ENCODE results near the gene SNX2. TPM values are rescaled to one million over a fixed set of nuclear protein-coding genes. Genes with fewer than 3 reads are reported as not detected.
A peak's percentile ranks its signal among the peaks of the same experiment; 100 is the strongest.

SNX2 gene
- total and polyA plus RNA-seq, 9 of the 15 experiments (the other 6 are each of a cell fraction or from before 2014, with no cell fraction given): 35.2 to 86.0 (median 58.1) TPM

GRCh38 chr5:122745597-122745996, 29.3 kb upstream of the SNX2 start:
- ATAC-seq (no peak), FAIRE-seq (no peak), DNase-seq (ENCODE audit: extremely low read depth in 1 of 4, low spot score in 3 of 4) (no peak)
- no peak overlapping the region for H3K4me3 ChIP-seq
- intact Hi-C loops (cut with micrococcal nuclease) (no loop called here), in situ Hi-C loops (cut with MboI) (no loop called here)
- peaks cover 3 to 7% of the 10 kb centered on the region in 2 experiments; a peak in 1 of 5 replicates for H3K27me3 ChIP-seq (ENCODE audit: control insufficient read depth in 2 of 2, insufficient read depth in 2 of 2, low read length in 2 of 2)
- no peak overlapping the region for H2AFZ ChIP-seq (ENCODE audit: low read depth, low read length)
- CTCF ChIA-PET (ENCODE audit: low intra/inter-chr PET ratio): no interaction called here
- no peak overlapping the region for H3K9ac ChIP-seq (ENCODE audit: insufficient read depth in 1 of 2, low read depth in 2 of 2, low read length in 2 of 2)
- no peaks in the 10 kb centered on the region for H3K4me1 ChIP-seq (replicated peaks in 1 of 2; ENCODE audit: control insufficient read depth in 2 of 2, insufficient read depth in 2 of 2, low read length in 2 of 2)
- 0% methylated on average over 2 of the region's 2 CpGs for WGBS (ENCODE audit: insufficient coverage, low coverage, missing lambda C conversion rate)
- TF ChIP-seq HNRNPK (IDR thresholded peaks at IDR 0.05; ENCODE audit: low read depth, low read length, poor library complexity, severe bottlenecking) (no peak), POLR2A (conservative IDR thresholded peaks at IDR 0.05) (no peak), POLR2AphosphoS2 (IDR thresholded peaks at IDR 0.05; ENCODE audit: low read length) (no peak), CEBPZ (IDR thresholded peaks at IDR 0.05; ENCODE audit: borderline replicate concordance, low read depth, low read length) (no peak), NONO (IDR thresholded peaks at IDR 0.05; ENCODE audit: low read depth in 2 of 2, low read length in 1 of 2) (no peak), NFYB (IDR thresholded peaks at IDR 0.05; ENCODE audit: extremely low read depth, insufficient read length) (peak; percentile 63)
- TF ChIP-seq, protein P1, sequence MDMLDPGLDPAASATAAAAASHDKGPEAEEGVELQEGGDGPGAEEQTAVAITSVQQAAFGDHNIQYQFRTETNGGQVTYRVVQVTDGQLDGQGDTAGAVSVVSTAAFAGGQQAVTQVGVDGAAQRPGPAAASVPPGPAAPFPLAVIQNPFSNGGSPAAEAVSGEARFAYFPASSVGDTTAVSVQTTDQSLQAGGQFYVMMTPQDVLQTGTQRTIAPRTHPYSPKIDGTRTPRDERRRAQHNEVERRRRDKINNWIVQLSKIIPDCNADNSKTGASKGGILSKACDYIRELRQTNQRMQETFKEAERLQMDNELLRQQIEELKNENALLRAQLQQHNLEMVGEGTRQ (CRISPR knock-in tag; IDR thresholded peaks at IDR 0.05): peak; percentile 47
- TF ChIP-seq, protein P2, sequence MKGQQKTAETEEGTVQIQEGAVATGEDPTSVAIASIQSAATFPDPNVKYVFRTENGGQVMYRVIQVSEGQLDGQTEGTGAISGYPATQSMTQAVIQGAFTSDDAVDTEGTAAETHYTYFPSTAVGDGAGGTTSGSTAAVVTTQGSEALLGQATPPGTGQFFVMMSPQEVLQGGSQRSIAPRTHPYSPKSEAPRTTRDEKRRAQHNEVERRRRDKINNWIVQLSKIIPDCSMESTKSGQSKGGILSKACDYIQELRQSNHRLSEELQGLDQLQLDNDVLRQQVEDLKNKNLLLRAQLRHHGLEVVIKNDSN (CRISPR knock-in tag; IDR thresholded peaks at IDR 0.05): peak; percentile 37; the same call in 1 of the 2 replicates
- H3K79me2 ChIP-seq (ENCODE audit: control insufficient read depth, insufficient read depth, low read length): no peaks in the 10 kb centered on the region
- H3K36me3 ChIP-seq (ENCODE audit: control insufficient read depth, insufficient read depth, low read length): no peaks in the 10 kb centered on the region
- H4K20me1 ChIP-seq (replicated peaks; ENCODE audit: control insufficient read depth, insufficient read depth, low read length): no peaks in the 10 kb centered on the region
- no TSS peak for BruUV-seq (replicated peaks)
- POLR2A ChIA-PET: no interaction called here
- H3K9me1 ChIP-seq (ENCODE audit: control insufficient read depth, insufficient read depth, low read length): no peaks in the 10 kb centered on the region
- no peaks in the 10 kb centered on the region for H3K9me3 ChIP-seq (replicated peaks; ENCODE audit: control insufficient read depth, insufficient read depth, low read depth, low read length)
- H3K27ac ChIP-seq (ENCODE audit: extremely low read depth, low read depth, low read length): no peak overlapping the region
- H3K4me2 ChIP-seq (ENCODE audit: insufficient read depth, low read length): no peak overlapping the region

Data from K562 (cell line).